HG02943 (cell line): ENCODE data around the gene ARL3.
"Not testable (repeated sequence)": the region's sequence is repeated elsewhere in the genome, so short reads cannot be mapped to it uniquely, and the experiment has no call there.

Experiments
- ATAC-seq: cut with Tn5 transposase; IDR thresholded peaks from one replicate; pipeline ENCODE4 v1.9.1; 2021; ENCODE audit warnings: mild to moderate bottlenecking, low read depth, moderate library complexity; ENCODE audit not compliant: unreplicated experiment

Gene ARL3

DNA sequence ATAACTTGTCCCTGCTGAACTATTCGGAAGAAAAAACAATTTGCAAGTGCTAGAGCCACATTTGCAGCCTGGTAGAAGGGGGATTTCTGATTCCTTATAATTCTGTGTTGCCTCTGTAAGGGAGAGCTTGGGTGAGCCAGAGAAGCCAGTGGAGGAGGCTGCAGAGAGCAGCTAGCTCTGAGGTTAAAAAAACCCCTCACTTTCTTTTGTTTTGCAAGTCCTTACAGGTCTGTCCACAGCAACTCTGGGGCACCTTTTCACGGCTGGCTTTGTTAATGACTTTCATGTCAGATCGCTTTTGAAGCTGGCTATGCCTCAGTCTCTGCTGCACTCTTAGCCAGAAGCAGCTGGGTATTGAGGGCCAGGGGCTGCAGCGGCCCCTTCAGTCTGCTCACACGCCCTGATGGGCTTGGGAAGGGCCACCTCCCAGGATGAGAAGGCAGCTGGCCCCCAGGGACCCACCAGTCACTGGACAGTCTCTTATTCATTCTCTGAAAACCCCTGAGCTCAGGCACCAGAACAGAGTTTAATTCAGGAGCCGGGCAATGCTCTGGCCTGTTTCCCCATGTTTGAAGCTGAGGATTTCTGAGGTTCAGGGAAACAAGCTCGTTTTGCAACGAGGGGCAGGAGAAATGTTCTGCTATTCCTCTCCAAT is 39.1 kb downstream of the ARL3 start:
- ATAC-seq: no peak

DNA sequence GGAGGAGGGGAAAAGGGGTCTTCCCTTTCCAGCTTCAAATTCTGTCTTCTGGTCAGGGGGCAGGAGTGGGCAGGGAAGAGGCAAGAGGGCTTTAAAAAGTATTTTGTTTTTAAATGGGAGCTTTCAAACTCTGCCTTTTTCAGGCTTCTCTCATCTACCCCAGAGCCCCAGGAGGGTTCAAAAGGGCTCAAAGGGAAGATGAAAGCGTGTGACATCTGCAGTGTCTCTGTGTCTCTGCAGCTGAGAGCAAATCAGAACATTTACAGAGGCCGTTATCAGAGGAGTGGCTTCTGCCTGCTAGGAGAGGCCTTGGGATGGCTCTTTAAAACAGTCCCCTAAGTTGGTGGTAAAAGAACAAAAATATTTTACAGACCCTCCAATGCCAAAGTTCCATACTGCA is 39.6 kb downstream of the ARL3 start:
- ATAC-seq: no peak

DNA sequence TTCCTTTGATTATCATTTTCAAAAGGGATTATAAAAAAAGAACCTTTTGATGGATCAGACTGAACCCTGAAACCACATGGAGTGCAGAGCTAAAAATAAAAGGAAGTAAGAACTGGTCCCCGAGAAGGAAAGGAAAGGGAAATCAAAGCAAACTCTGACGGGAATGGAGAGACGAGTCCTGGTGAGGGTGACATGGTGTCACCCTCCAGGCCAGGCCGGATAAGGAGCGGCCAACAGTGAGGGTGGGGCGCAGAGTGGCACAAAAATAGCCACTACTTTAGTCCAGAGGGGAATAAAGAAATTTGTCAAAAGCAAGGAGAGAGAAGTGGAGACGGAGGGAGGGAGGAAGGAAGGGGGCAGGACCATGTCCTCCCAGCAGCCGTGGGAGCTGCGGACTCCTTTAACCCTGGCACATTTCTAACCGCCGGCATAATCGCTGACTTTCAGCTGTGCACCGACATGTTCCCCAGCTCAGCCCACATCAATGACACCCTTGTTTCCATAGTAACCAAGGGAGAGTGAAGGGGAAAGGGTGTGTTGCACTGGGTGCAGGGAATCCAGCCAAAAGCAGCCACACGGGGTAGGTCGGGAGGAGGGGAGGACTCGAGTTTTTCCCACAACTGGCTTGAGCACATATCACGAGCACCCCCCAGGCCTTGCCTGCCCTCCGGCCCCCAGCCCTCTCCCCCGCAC is 40.2 kb downstream of the ARL3 start:
- no peak for ATAC-seq

DNA sequence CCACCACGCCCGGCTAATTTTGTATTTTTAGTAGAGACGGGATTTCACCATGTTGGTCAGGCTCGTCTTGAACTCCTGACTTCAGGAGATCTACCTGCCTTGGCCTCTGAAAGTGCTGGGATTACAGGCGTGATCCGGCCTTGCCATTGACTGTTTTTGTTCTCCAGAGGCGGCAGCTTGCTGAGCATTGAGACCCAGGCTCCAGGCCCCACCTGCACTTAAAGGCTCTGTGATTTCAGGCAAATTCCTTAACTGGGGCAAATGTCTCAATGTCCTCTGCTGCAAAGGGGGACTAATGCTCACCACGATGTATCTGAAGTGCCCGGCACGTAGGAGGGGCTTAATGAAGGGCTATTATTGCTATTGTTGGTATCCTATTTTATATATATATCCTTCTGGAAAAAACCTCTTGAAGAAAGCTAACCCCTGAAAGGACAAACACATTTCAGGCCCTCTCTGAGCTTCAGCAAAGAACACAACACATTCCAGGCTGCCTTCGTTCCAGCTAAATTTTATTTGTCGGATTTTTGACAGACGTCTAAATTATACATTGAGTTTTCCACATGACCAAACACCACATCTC is 40.9 kb downstream of the ARL3 start:
- no peak for ATAC-seq

DNA sequence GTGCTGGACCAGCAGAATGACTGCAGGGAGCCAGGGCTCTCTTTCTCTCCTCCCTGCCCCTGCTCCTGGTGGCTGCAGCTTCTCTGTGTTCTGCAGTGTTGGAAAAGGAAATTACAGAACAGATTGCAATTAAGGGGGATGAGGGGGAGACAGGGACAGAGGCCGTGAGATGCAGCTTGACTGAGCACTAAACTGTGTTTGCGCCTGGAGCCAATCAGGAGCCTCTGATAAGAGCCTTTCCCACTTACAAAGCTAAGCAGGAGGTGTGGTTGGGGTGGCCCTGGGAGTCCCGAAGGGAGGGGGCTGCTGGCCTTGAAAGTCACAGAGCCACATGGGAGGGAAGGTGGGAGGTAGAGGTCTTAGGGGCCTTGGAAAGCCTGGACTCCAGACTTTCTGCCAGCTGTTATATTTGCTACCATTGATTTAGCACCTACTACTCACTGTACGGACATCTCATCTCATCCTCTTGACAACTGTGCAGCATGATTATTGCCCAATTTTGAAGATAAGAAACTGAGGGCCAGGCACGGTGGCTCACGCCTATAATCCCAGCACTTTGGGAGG is 43.2 kb downstream of the ARL3 start:
- ATAC-seq: no peak

DNA sequence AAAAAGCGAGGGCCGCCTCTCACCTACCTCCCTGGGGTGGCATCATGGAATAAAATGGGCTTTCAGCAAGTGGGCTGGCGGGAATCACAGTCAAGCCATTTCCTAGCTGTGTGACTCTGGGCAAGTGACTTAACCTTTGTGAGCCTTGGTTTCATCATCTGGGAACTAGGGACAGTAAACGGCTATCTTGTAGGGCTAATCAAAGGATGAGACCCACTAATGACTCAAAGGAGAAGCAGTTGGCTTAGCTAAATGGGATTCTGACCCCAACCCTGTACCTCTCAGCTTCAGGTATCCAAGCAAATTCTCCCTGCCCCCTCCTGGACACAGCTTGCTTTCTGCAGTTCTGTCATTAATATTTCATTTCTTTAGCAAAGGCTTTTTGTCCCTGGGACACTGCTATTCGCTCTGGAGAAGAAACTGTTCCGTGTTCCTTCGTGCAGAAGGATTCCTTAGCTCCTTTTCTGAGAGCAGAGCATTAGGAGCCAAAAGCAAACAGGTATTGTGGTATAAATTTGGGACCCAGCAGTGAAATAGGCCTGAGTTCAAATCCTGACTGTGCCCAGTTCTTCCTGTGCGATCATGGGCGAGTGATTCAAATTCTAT is 44.0 kb downstream of the ARL3 start:
- no peak for ATAC-seq

DNA sequence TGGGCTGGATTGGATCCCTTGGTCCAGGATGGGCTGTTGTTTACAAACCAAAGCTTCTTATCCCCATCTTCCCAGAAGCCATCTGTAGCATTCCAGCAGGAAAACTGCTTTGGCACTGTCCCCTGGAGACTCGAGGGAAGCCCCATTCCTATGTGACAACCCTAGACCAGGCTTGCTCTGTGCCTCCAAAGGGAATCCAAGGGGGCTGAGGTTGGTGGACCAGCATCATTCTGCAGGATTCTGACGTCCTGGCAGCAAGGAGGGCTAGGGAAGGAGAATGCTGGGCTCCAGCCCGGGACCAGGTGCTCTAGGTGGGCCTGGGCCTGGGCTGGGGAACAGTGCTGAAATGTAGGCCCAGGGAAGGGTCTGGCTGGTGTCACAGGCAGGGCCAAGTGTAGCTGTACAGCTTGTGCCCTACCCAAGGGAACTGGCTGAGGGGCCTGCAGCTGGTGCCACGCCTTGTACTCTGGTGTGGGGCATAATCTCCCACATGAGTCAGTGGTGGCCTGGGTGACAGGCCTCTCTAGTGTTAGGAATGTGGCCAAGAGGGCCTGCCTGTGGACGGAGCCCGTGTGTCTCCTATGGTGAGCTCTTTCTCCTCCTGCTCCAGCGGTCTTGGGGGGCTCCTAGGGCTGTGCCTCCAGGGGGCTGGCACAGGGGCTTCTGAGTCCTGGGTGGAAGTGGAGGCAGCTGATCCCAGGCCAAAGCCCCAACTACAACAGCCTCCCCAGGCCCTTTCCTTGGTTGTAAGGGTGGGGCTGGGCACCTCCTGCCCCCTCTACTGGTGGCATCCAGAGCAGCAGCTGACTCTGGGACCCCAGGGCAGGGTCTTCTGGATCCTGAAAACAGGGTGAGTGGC is 44.8 kb downstream of the ARL3 start:
- no peak for ATAC-seq

DNA sequence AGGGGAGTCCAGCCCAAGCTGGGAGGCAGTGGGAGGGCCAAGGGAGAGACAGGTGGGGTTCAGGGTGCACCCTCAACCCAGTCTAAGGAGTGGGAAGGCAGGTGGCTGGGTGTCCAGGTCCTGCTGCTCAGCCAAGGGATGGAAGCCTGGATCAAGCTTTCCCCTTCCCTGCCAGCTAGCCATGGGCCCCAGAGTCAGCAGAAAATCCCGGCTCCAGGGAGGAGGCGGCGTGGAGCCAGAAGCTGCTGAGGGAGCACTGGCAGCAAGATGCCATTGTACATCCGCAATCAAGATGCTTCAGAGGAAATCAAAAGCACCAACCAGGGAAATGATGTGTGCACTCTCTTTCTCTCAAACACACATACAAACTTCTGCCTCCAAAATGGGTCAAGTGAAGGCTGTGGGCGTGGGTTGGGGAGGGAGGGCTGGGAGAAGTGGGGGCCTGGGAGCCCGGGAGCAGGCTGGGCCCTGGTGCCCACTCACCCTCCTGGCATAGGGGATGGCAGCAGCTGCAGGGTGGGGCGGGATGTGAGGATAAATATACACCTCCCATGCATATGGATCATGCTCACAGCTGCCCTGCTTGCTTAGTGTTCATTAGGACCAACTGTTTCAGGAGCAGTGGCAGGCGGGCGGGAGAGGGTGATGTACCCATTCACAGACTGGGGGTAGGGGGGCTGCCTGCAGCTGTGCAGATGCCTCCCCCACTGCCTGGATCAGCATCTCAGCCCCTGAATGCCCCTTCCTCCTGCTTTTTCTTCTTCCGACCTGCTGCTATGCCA is 45.7 kb downstream of the ARL3 start:
- no peak for ATAC-seq

DNA sequence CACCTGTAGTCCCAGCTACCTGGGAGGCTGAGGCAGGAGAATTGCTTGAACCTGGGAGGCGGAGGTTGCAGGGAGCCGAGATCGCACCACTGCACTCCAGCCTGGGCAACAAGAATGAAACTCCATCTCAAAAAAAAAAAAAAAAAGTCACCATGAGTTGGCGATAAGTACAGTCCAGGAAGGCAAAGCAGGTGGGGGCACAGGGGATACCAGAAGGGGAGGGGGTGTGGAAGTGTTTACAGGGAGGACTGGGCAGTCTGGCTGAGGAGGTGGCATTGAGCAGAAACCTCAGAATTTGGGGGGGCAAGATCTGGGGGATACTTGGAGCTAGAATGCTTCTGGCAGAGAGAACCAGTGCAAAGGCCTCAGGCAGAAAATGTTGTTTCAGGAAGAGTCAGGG is 46.8 kb downstream of the ARL3 start:
- ATAC-seq: not testable (repeated sequence)

DNA sequence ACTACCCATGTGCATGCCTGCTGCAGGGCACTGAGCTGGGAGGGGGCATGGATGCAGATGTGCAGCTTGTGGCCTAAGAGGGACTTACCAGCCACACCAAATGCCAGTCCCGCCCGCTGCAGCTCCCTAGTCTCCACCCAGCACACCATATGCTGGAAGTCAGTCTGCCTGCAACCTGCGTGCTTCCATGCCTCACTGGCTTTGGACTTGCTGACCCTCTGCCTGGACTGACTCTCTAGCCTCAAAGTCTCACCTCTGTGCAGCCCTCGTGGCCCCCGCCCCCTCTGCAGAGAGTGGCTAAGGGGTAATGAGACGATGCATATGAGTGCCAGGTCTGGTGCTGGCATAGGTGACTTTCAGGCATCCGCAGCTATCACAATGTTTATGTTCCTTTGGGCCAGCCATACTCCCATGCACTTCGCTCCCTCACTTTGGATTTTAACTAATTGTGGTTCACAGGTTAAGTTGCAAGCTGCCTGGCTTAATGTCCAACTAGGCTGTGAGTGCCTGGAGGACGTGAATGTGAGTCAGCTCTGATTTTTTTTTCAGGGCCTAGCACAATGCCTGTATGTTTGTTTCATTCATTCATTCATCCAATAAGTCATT is 48.2 kb downstream of the ARL3 start:
- ATAC-seq: no peak

DNA sequence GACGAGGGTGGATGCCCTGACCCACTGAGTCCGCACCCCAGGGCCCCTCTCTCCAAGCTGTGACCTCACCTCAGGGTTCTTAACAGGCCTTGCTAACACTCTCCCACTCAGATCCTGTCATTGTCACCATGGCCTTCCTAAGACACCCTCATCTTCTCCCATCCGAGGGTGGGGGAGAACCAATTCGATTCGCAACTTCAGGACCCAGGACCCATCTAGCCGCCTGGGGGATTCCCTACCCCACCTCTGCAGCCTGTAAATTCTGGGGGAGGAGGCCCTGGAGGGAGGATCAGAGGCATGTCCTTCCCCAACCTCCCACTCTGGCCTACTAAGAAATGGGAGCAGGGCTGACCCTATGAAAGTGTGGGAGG is 52.6 kb downstream of the ARL3 start:
- no peak for ATAC-seq

DNA sequence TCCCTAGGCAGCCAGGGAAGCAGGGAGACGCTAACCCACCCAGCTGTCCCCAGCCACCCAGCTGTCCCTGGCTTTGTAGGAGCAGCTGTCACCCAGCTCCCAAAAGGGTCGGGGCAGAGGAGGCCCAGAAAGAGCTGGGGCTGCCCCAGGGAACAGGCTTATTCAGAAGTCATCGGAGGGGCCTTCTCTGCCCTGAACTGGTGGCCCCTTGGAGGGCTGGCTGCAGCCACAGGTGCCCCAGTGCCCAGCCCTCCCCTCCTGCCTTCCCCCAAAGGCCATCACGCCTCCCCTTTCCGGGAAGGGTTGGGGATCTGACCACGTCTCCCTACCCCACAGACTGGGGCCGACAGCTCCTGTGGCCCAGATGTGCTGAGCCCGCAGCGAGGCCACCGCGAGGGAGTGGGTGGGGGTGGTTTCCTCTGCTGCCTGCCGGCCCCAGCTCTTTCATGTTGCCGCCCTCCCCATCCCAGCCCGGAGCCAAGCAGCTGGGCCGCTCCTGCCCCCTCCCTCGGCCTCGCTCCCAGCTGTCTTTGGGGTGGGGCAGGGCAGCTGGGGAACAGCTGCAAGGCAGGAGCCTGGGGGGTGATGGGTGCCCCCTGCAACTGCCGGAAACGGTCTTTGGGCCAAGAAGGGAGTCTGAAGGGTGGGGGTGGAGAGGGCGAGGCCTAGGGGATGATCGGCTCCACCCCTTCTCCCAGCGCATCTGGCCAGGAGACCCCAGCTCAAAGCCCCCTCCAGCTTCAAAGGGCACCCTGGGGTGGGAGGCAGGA is 53.1 kb downstream of the ARL3 start:
- peak; percentile 69 for ATAC-seq

DNA sequence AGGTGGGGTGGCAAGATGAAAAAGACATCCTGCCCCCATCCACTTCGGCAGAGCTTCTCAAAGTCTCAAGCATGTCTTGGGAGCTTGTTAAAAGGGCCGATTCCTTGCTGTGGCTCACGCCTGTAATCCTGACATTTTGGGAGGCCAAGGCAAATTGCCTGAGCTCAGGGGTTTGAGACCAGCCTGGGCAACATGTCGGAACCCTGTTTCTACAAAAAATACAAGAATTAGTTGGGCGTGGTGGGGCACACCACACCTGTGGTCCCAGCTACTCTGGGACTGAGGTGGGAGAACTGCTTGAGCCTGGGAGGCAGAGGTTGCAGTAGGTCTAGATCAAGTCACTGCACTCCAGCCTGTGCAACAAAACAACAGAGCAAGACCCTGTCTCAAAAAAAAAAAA is 55.4 kb downstream of the ARL3 start:
- ATAC-seq: no peak

DNA sequence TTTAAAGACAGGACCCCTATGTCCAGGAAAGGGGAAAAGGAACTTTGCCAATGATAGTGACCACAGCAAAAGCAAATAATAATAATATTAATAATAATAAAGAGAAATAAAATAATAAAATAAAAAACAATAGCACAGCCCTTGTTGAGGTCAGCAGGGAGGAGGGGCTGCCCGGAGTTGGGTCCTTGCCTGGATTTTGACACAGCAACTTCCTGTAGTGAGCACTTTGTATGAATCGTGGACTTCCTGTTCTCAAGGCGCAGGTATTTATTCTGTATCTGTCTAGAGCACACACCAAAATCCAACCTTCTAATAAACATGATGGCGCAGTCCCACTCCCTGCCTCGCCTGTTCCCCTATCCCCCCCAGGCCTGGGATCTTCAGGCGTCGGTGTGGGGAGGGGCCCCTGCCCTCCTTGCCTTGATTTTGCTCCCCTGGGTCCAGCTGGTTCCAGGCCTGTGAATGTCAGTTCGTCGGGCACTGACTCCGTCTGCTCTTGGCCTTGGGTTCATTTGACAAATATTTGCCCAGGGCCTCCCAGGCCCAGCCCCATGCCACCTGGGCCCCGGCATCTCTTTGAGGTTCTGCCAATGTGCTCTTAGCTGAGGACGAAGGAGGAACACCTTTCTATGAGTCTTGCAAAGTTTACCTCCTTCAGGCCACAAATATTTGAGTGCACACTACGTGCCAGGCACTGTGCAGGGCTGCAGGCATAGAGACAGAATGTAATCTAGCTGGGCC is 56.0 kb downstream of the ARL3 start:
- no peak for ATAC-seq

DNA sequence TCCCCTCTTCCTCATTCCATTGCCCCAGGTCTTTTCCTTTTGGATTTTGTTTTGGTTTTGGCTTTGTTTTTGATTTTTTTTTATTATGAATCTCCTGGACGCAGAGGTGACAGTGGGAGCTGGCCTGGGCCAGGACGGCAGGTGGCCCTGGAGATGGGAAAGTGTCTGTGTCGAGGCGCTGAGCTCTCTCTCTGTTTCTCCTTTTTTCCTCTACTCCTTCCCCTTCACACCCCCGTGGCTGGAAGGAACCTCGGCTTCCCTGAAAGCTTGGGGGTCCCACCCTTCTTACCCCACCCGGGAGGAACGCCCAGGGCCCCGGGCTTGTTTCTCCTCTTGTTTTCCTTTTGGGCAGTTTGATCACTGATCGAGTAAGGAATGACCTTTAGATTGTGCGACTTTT is 56.7 kb downstream of the ARL3 start:
- ATAC-seq: no peak

DNA sequence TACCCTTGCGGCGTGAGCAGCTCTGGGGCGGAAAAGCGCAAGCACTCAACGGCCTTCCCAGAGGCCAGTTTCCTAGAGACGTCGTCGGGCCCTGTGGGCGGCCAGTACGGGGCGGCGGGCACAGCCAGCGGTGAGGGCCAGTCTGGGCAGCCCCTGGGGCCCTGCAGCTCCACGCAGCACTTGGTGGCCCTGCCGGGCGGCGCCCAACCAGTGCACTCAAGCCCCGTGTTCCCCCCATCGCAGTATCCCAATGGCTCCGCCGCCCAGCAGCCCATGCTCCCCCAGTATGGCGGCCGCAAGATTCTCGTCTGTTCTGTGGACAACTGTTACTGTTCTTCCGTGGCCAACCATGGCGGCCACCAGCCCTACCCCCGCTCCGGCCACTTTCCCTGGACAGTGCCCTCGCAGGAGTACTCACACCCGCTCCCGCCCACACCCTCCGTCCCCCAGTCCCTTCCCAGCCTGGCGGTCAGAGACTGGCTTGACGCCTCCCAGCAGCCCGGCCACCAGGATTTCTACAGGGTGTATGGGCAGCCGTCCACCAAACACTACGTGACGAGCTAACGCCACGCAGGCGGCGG is 57.3 kb downstream of the ARL3 start:
- no peak for ATAC-seq

DNA sequence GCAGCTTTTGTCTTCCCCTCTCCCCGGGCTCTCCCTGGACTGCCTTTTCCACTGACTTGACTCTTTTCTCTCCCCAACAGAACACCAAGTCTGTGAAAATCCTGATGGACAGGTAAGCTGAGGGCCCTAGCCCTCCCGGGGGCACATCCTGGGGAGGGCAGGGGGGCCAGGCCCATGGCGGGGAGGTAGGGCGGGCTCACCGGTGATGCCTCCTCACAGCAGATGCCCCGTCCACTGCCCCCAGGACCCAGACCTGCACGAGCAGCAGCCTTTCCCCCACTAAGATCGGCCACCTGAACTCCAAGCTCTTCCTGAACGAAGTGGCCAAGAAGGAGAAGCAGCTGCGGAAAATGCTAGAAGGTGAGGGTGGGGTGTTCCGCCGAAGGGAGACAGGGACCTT is 58.2 kb downstream of the ARL3 start:
- no peak for ATAC-seq

DNA sequence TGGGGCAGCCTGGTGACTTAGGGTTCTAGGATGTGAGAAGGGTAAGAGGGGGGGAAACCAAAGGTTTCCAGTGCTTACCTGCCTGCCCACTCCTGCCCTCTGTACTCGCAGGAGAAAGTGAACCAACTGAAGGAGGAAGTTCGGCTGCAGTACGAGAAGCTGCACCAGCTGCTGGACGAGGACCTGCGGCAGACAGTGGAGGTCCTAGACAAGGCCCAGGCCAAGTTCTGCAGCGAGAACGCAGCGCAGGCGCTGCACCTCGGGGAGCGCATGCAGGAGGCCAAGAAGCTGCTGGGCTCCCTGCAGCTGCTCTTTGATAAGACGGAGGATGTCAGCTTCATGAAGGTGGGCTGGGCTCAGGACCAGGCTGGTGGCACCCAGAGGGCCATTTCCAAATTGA is 59.2 kb downstream of the ARL3 start:
- no peak for ATAC-seq
